Measurements from ENCODE around the gene CABLES1. TPM values are rescaled to one million over a fixed set of nuclear protein-coding genes. Genes with fewer than 3 reads are reported as not detected.

CABLES1 gene
- total and polyA plus RNA-seq, 7 experiments from 2014 or later, result 0.11 to 5.7 (median 0.58) TPM; not detected in 3

DNA sequence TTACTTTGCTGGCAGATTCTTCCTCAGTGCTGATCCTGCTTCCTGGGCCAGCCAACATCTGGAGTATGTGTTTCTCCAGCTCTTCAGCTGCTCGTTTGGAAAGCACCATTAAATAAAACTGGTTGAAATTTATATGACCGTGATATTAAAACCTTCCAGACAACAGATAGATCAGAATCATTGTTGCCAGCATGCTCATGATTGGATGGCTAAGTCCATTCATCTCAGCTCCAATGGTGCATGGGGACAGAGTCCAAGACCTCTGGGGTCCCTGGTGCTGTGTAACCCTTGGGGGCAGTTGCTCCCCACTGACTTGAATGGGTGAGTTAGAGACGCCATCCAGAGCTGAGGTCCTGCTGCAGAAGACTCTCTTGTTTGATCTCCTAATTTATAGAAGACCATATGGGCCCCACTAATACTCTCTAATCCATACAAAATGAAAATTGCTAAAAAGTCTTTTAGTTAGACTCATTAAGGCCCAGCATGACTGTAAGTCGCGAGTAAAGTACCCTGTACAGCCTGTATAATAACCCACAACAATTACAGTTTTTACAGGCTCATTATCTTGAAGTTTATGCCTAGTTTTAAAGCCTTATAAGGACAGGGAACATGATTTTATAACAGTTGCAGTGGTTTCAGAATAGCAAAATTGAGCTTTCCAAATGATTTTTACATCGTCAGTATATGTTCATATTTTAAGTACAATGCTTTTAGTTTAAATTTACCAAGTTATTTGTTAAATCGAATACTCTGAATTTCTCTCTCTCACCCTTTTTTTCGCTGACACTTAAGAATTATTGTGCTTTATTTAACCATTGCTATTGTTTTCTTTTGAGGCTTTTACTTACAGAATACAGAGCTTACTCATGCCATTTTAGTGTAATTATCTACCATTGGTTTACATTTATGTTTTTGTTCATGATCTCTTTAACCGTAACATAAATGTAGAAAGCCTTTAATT is 60.0 kb downstream of the CABLES1 start:
- Mint-ChIP-seq H3K36me3 (no peaks in the 10 kb centered on the region), H3K27me3 (peaks cover 0 to 8% (median 0%) of the 10 kb centered on the region in 5 donors), H3K9me3 (no peaks in the 10 kb centered on the region), H3K4me1 (peaks cover 3 to 11% (median 7%) of the 10 kb centered on the region in 7 donors), H3K27ac (no peak overlapping the region), H3K4me3 (no peak overlapping the region)
- no peak overlapping the region for H3K4me3 ChIP-seq (ENCODE audit: low read length)
- ChIA-PET POLR2A (interaction anchor here (0.6 kb wide), 1 partner anchor 236 kb away, joined by 3 read pairs; no protein-coding TSS in a partner anchor), CTCF (no interaction called here)
- no peak overlapping the region for H3K27ac ChIP-seq (ENCODE audit: low read depth, low read length)
- ATAC-seq, result no peak
- no peaks in the 10 kb centered on the region for H3K4me1 ChIP-seq (ENCODE audit: control insufficient read depth in 2 of 2, insufficient read depth in 2 of 2, low read length in 2 of 2)
- DNase-seq, result no peak
- no peaks in the 10 kb centered on the region for H3K27me3 ChIP-seq (ENCODE audit: control insufficient read depth in 2 of 2, insufficient read depth in 2 of 2, low read length in 2 of 2)
- H3K36me3 ChIP-seq (ENCODE audit: control insufficient read depth in 2 of 3, insufficient read depth in 3 of 3, low read length in 3 of 3), result no peaks in the 10 kb centered on the region
- intact Hi-C loops (cut with micrococcal nuclease), result loop anchor here in 1 of 2 donors (5.0 kb wide), 1 partner anchor 32 kb away; no protein-coding TSS in a partner anchor
- H3K9me3 ChIP-seq (ENCODE audit: control insufficient read depth in 2 of 3, low read length in 3 of 3), result no peaks in the 10 kb centered on the region

GRCh38 chr18:23196119-23197007 is 61.1 kb downstream of the CABLES1 start:
- no peak for DNase-seq
- ATAC-seq, result no peak
- intact Hi-C loops (cut with micrococcal nuclease), result no loop called here
- no peak overlapping the region for H3K4me3 ChIP-seq (ENCODE audit: low read length)
- POLR2A ChIA-PET, result no interaction called here
- H3K27me3 ChIP-seq (ENCODE audit: control insufficient read depth in 2 of 2, insufficient read depth in 2 of 2, low read length in 2 of 2), result no peaks in the 10 kb centered on the region
- no peak overlapping the region for H3K27ac ChIP-seq (ENCODE audit: low read depth, low read length)
- Mint-ChIP-seq H3K27me3 (peaks cover 0 to 8% (median 0%) of the 10 kb centered on the region in 5 donors), H3K9me3 (no peaks in the 10 kb centered on the region), H3K4me1 (peaks cover 3 to 11% (median 7%) of the 10 kb centered on the region in 7 donors), H3K4me3 (no peak overlapping the region), H3K36me3 (peaks cover 0 to under 1% (median 0%) of the 10 kb centered on the region in 5 donors), H3K27ac (no peak overlapping the region)
- no peaks in the 10 kb centered on the region for H3K36me3 ChIP-seq (ENCODE audit: control insufficient read depth in 2 of 3, insufficient read depth in 3 of 3, low read length in 3 of 3)
- no peaks in the 10 kb centered on the region for H3K4me1 ChIP-seq (ENCODE audit: control insufficient read depth in 2 of 2, insufficient read depth in 2 of 2, low read length in 2 of 2)
- CTCF ChIA-PET, result no interaction called here
- H3K9me3 ChIP-seq (ENCODE audit: control insufficient read depth in 2 of 3, low read length in 3 of 3), result no peaks in the 10 kb centered on the region

DNA sequence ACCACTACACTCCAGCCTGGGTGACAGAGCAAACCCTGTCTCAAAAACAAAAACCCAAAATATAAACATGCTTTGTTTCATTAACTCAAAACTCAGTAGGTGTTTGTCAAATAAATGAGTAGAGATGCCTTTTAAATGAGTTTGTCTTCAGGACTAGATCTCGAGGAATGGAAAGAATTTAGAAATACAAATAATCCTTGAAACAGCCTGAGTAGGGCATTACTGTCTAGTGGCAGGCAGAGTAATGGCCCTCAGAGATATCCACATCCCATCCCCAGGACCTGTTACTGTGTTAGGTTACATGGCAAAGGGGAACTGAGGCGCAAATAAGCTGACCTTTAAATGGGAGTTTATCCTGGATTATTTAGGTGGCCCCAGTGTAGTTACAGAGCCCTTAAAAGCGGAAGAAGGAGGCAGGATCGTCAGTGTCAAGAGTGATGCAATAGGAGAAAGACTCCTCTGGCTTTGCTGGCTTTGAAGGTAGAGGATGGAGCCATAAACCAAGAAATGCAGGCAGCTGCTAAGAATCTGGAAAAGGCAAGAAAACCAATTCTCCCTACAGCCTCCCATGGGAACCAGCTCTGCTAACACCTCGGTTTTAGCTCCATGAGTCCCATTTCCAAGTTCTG is 63.0 kb downstream of the CABLES1 start:
- DNase-seq, result no peak
- Histone ChIP-seq H3K36me3 (ENCODE audit: control insufficient read depth in 2 of 3, insufficient read depth in 3 of 3, low read length in 3 of 3) (no peaks in the 10 kb centered on the region), H3K27ac (ENCODE audit: low read depth, low read length) (no peak overlapping the region), H3K4me1 (ENCODE audit: control insufficient read depth in 2 of 2, insufficient read depth in 2 of 2, low read length in 2 of 2) (peaks cover 0 to 4% of the 10 kb centered on the region in 2 donors), H3K27me3 (ENCODE audit: control insufficient read depth in 2 of 2, insufficient read depth in 2 of 2, low read length in 2 of 2) (no peaks in the 10 kb centered on the region), H3K4me3 (ENCODE audit: low read length) (no peak overlapping the region), H3K9me3 (ENCODE audit: control insufficient read depth in 2 of 3, low read length in 3 of 3) (no peaks in the 10 kb centered on the region)
- Mint-ChIP-seq H3K9me3 (no peaks in the 10 kb centered on the region), H3K36me3 (peaks cover 0 to 9% (median 0%) of the 10 kb centered on the region in 5 donors), H3K4me1 (peaks cover 3 to 10% (median 5%) of the 10 kb centered on the region in 7 donors), H3K27me3 (peaks cover 0 to 20% (median 6%) of the 10 kb centered on the region in 5 donors), H3K4me3 (no peak overlapping the region), H3K27ac (no peak overlapping the region)
- no peak for ATAC-seq
- intact Hi-C loops (cut with micrococcal nuclease), result no loop called here
- ChIA-PET POLR2A (no interaction called here), CTCF (interaction anchor here (1.0 kb wide), 1 partner anchor 218 kb away, joined by 3 read pairs; no protein-coding TSS in a partner anchor)

DNA sequence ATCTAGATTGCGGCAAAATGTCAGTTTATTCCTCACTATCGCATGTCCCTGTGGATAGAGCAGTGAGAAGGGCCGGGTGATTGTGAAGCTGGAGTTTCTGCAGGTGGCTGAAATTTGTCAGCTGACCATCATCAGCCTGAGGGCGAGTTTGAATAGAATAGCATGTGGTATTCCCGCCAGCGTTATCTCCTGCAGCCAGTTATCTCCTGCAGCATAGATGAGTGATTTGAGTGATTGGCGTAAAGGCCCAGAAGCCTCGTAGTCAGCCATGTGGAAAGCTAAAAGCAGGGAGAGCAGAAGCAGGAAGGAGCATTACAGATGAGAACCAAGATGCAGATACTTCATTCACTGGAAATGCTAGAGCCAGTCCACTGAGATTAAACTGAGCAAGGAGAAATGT is 65.5 kb downstream of the CABLES1 start:
- POLR2A ChIA-PET, result no interaction called here
- ATAC-seq (no peak), DNase-seq (no peak)
- Mint-ChIP-seq H3K4me1 (peaks cover 3 to 13% (median 6%) of the 10 kb centered on the region in 7 donors), H3K27ac (no peak overlapping the region), H3K36me3 (peaks cover 0 to 14% (median 0%) of the 10 kb centered on the region in 5 donors), H3K27me3 (peaks cover 0 to 20% (median 6%) of the 10 kb centered on the region in 5 donors), H3K9me3 (peaks cover 0 to 2% (median 0%) of the 10 kb centered on the region in 11 donors), H3K4me3 (no peak overlapping the region)
- Histone ChIP-seq H3K27ac (ENCODE audit: low read depth, low read length) (no peak overlapping the region), H3K4me1 (ENCODE audit: control insufficient read depth in 2 of 2, insufficient read depth in 2 of 2, low read length in 2 of 2) (peaks cover 0 to 6% of the 10 kb centered on the region in 2 donors), H3K27me3 (ENCODE audit: control insufficient read depth in 2 of 2, insufficient read depth in 2 of 2, low read length in 2 of 2) (no peaks in the 10 kb centered on the region), H3K36me3 (ENCODE audit: control insufficient read depth in 2 of 3, insufficient read depth in 3 of 3, low read length in 3 of 3) (no peaks in the 10 kb centered on the region), H3K4me3 (ENCODE audit: low read length) (no peak overlapping the region), H3K9me3 (ENCODE audit: control insufficient read depth in 2 of 3, low read length in 3 of 3) (no peaks in the 10 kb centered on the region)
- CTCF ChIA-PET, result no interaction called here
- intact Hi-C loops (cut with micrococcal nuclease), result no loop called here

GRCh38 chr18:23201741-23202140 is 66.5 kb downstream of the CABLES1 start:
- H3K27ac ChIP-seq (ENCODE audit: low read depth, low read length), result no peak overlapping the region
- no peaks in the 10 kb centered on the region for H3K36me3 ChIP-seq (ENCODE audit: control insufficient read depth in 2 of 3, insufficient read depth in 3 of 3, low read length in 3 of 3)
- Mint-ChIP-seq H3K4me3 (no peak overlapping the region), H3K27ac (no peak overlapping the region), H3K27me3 (peaks cover 0 to 20% (median 6%) of the 10 kb centered on the region in 5 donors), H3K36me3 (peaks cover 0 to 16% (median 0%) of the 10 kb centered on the region in 5 donors), H3K9me3 (peaks cover 0 to 6% (median 0%) of the 10 kb centered on the region in 11 donors), H3K4me1 (peaks cover 3 to 13% (median 6%) of the 10 kb centered on the region in 7 donors)
- H3K9me3 ChIP-seq (ENCODE audit: control insufficient read depth in 2 of 3, low read length in 3 of 3), result no peaks in the 10 kb centered on the region
- H3K4me3 ChIP-seq (ENCODE audit: low read length), result no peak overlapping the region
- intact Hi-C loops (cut with micrococcal nuclease), result no loop called here
- H3K27me3 ChIP-seq (ENCODE audit: control insufficient read depth in 2 of 2, insufficient read depth in 2 of 2, low read length in 2 of 2), result no peaks in the 10 kb centered on the region
- ChIA-PET POLR2A (no interaction called here), CTCF (interaction anchor here (0.6 kb wide), 1 partner anchor 59 kb away, joined by 3 read pairs; no protein-coding TSS in a partner anchor)
- H3K4me1 ChIP-seq (ENCODE audit: control insufficient read depth in 2 of 2, insufficient read depth in 2 of 2, low read length in 2 of 2), result peaks cover 0 to 6% of the 10 kb centered on the region in 2 donors
- no peak for ATAC-seq
- DNase-seq, result no peak

GRCh38 chr18:23203891-23204432 is 68.7 kb downstream of the CABLES1 start:
- Histone ChIP-seq H3K4me1 (ENCODE audit: control insufficient read depth in 2 of 2, insufficient read depth in 2 of 2, low read length in 2 of 2) (peaks cover 0 to 6% of the 10 kb centered on the region in 2 donors), H3K4me3 (ENCODE audit: low read length) (no peak overlapping the region), H3K27ac (ENCODE audit: low read depth, low read length) (no peak overlapping the region), H3K9me3 (ENCODE audit: control insufficient read depth in 2 of 3, low read length in 3 of 3) (no peaks in the 10 kb centered on the region), H3K36me3 (ENCODE audit: control insufficient read depth in 2 of 3, insufficient read depth in 3 of 3, low read length in 3 of 3) (no peaks in the 10 kb centered on the region), H3K27me3 (ENCODE audit: control insufficient read depth in 2 of 2, insufficient read depth in 2 of 2, low read length in 2 of 2) (no peaks in the 10 kb centered on the region)
- Mint-ChIP-seq H3K27me3 (peaks cover 0 to 15% (median 4%) of the 10 kb centered on the region in 5 donors), H3K36me3 (peaks cover 0 to 35% (median 2%) of the 10 kb centered on the region in 5 donors), H3K9me3 (peaks cover 0 to 17% (median 2%) of the 10 kb centered on the region in 11 donors), H3K4me3 (no peak overlapping the region), H3K4me1 (peaks cover 3 to 13% (median 7%) of the 10 kb centered on the region in 7 donors), H3K27ac (no peak overlapping the region)
- intact Hi-C loops (cut with micrococcal nuclease), result no loop called here
- DNase-seq, result no peak
- ATAC-seq, result no peak
- ChIA-PET POLR2A (no interaction called here), CTCF (no interaction called here)
